OCI-LY1 (cell line): ENCODE measurements around the gene SLC38A6.

Source experiments
- CTCF ChIP-seq: fragments of 200-600 bp; sonication (generic), shearing (Covaris generic); IDR thresholded peaks from 2 replicates; pipeline ENCODE4 v1.5.1; 2017; ENCODE audit warnings: mild to moderate bottlenecking, antibody characterized with exemption, low read length, moderate library complexity, mixed read lengths
- EZH2 ChIP-seq: fragments of 200-600 bp; sonication (generic), shearing (Covaris generic); IDR thresholded peaks from 2 replicates; pipeline ENCODE4 v1.8.0; 2017; ENCODE audit warnings: borderline replicate concordance, mixed run types, mild to moderate bottlenecking, antibody characterized with exemption, low read length, moderate library complexity, mixed read lengths

GRCh38 chr14:61074852-61075251 is 93.8 kb downstream of the SLC38A6 start:
- TF ChIP-seq CTCF (no peak), EZH2 (no peak)
